HG03354 (cell line): ENCODE measurements around the gene OPTC.

Source experiments
- ATAC-seq: cut with Tn5 transposase; IDR thresholded peaks from one replicate; pipeline ENCODE4 v1.9.1; 2021; ENCODE audit warnings: mild to moderate bottlenecking; ENCODE audit not compliant: unreplicated experiment, poor library complexity, severe bottlenecking

OPTC gene

DNA sequence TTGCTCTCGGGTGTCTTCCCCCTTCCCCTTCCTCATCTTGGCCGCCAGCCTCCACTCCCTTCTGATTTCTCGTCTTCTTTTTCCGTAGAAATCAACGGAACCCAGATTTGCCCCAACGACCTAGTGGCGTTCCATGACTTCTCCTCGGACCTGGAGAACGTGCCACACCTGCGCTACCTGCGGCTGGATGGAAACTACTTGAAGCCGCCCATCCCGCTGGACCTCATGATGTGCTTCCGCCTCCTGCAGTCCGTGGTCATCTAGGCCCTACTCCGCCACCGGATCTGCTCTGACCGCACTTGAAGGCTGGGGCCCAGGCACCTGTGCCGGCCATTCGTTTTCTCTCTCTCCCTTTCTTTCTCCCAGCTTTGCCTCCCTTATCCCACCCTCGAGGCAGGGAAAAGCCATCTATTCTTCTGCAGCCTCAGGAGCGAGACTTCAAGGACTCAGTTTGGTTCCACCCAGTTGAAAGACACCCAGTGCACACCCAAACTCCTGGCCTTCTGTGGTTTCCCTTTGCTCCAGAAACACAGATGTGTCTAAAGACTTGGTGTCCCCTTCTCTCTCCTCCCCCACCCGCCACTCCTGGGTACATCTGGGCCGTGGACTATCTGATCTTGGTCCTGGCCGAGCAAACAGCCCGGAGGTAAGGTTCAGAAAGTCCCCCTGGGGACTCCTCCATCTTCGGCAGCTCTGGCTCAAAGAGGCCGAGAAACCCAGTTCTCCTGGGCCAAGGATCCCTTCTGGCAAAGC, 7.2 kb upstream of the OPTC start:
- no peak for ATAC-seq

DNA sequence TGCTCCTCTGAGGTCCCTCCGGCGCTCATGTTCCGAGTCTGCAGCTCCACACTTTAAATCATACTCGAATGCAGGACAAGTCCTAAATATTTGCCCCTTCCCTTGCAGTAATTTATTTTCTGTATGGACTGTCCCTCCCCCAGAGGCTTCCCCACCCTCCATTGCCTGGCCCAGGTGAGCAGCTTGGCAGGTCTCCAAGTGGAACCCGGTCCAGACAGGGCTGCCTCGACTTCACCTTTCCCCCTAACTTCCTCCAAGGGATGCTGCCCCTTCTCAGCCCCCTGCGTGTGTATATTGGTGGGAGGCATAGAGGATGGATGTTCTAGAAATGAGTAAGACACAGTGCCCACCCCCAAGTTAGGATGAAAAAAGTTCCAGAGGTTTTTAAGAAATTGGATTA, 5.4 kb upstream of the OPTC start:
- ATAC-seq = no peak

DNA sequence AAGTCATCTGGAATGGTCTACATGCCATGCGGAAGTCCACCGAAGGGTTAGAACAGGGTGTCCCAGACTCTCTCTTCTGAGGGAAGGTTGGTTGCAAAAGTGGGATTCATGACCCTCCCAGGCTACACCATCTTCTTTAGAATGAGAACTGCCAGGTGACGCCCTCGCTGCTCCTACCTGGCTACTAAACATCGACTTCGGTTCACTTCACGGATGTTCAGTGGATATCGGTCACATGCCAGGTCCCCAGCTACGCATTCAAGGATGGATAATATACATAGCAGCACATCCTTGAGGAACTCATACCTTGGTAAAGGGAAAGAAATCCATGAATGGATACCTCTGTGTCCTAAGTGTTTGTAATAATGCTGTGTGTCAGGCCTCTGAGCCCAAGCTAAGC, 3.3 kb upstream of the OPTC start:
- no peak for ATAC-seq

DNA sequence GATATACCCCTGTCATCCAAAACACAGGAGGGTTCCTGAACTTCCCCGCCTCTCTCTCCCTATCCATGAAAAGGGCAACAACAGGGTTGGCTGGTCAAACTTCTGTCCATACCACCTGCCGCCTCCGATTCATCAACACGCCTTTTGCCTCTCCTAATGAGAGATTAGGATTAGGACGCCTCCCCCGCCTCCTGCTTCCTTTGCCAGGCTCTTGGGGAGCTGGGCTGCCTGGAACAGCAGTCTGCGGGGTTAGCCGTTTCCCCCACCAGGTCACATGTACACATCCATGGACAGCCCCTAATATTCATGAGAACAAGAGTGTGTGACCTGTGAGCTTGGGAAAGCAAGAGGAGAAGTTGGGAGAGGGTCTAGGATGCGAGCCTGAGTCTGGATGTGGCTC, 2.3 kb upstream of the OPTC start:
- no peak for ATAC-seq

DNA sequence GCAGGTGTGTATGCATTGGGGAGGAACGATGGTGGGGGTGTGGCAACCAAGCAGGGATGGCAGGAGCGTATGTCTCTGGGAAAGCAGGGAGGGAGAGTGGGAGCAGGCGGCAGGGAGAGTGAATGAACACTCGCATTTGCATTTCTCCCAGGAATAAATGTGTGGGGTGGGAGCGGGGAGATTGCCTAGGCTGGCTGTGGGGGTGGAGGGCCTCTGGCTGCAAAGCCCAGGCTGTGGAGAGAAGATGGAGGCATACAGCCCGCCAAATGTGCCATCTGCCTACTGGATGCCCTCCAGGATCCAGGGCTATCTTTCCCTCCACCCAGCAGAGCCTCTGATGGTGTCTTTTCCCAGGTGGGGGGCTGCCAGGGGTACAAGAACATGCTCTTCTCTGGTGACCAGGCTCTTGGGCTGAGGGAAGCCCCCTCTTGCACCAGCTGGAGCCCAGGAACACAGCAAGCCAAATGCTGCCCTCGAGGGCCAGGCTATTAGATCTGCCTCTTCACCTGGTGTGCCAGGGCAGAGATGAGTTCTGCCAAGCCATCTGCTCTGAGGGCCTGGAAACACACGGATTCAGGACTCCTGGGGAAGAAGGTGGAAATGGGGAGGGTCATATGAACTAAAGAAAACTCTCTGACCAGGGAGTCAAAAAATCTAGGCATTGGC, 1.7 kb upstream of the OPTC start:
- no peak for ATAC-seq

DNA sequence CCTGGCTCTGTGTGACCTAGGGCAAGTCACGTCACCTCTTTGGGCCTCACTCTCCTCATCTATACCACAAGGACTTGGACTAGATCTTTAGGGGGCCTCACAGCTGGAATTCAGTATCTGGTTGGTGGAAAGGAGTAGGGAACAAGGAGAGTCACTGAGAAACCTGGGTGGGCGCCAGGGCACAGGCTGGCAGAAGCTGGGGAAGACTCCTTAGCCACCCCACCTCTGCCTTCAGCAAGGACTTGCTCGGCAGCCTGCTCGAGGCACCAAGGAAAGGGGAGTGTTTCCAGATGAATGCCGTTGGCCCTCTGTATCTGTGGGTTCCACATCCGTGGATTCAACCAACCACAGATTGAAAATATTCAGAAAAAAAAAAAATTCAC, 1.2 kb upstream of the OPTC start:
- no peak for ATAC-seq

DNA sequence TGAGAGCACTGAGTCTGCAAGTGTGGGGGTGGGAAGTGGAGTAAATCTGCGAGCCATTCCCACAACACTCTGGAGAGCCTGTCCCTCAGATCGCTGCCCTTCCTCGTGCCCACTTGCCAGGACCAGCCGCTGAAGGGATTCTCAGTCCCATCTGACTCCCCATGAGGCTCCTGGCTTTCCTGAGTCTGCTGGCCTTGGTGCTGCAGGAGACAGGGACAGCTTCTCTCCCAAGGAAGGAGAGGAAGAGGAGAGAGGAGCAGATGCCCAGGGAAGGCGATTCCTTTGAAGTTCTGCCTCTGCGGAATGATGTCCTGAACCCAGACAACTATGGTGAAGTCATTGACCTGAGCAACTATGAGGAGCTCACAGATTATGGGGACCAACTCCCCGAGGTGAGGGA, 1.9 kb downstream of the OPTC start:
- ATAC-seq = no peak

DNA sequence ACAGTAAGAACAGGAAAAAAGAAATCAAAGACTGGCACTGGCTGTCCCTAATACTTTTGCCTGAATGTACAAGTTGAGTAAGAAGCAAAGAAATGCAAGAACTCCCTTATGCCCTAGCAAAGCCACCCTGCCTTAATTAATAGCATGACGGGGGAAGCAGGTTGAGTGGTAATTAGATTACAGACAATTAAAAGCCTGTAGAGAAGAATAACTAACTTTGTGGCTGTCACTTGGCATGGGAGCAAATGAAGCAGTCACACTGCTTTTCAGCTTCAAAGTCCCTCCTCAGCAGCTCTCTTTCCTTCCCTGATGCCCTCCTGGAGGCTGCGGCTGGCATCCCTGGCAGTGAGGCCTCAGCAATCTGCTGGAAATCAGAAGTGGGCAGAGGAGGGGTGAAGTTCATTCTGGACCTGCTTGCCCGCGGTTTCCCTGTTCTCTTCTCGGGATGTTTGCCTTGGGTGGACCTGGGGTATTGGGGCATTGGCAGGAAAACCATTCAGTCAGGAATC, 3.4 kb downstream of the OPTC start:
- ATAC-seq = no peak

DNA sequence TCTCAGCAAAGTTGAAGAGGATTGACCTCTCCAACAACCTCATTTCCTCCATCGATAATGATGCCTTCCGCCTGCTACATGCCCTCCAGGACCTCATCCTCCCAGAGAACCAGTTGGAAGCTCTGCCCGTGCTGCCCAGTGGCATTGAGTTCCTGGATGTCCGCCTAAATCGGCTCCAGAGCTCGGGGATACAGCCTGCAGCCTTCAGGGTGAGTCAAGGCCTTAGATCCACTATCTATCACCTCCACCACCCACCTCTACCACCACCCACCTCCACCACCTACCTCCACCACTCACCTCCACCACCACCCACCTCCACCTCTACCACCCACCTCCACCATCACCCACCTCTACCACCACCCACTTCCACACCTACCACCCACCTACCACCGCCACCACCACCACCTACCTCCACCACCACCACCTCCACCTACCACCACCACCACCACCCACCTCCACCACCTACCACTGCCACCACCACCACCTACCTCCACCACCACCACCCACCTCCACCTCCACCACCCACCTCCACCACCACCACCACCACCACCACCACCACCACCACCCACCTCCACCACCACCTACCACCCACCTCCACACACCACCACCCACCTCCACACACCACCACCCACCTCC, 5.8 kb downstream of the OPTC start:
- ATAC-seq = no peak

DNA sequence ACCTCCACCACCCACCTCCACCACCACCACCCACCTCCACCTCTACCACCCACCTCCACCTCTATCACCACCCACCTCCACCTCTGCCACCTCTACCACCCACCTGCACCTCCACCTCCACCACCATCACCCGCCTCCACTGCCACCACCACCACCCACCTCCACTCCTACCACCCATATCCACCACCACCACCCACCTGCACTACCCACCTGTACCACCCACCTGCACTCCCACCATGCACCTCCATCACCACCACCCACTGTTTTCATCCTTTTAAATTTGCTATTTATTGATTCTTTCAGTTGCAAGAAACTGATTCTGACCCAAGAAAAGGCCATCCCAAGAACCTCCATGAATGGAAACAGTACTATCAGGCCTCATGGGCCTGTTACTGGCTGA, 6.3 kb downstream of the OPTC start:
- no peak for ATAC-seq

DNA sequence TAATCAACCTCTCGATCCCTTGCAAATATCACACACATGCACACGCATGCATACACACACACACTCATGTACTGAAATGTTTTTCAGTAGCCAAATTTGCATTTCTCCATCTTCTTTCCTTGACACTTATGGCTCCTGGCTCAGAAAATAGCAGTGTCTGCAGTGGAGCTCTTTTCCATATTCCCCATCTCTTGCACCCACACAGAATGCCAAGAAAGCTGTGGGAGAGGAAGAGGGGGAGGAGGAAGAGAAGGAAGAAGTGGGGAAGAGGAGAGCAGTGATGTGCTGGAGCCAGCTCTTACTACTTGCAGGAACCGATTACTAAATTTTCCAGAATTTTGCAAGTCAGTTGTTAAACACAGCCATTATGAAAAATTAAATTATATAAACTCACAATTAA, 9.9 kb downstream of the OPTC start:
- ATAC-seq = no peak

DNA sequence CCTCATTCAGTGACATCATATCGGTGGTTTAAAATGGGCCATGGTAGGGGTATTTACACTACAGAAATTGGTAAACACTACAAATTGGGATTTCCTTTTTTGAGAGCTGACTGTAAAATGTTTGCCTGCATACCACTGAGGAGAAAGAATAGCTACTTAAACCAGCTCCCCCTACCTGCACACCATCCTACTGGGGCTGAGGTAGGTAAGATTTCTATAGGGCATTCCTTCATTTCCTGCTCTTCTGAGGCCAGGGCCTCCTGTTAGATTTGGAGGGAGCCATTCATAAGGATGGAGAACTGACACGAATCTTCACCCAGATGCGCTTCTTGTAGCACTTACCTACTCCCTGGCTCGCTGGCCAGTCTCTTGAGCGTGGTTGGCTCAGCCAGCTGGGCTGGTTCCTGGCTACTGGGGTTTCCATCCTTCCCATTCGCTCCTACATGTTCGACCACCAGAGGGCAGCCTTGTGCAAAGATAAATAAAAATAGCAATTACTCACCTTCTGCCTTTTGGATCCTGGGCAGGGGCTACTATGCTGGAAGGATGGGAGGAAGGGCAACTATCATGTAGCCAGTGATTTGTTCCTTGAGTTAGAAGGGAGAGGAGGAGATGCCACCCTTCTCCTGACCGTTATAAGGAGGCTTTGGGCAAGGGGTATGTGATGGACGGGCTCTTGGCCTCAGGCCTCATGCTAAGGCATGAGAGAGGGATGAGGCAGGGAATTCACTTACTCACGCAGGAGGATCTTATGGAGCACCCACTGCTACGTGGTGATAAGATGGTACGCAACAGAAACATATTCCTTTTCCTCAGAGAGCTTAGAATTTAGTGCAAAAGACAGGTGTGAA, 10.7 kb downstream of the OPTC start:
- ATAC-seq = no peak

DNA sequence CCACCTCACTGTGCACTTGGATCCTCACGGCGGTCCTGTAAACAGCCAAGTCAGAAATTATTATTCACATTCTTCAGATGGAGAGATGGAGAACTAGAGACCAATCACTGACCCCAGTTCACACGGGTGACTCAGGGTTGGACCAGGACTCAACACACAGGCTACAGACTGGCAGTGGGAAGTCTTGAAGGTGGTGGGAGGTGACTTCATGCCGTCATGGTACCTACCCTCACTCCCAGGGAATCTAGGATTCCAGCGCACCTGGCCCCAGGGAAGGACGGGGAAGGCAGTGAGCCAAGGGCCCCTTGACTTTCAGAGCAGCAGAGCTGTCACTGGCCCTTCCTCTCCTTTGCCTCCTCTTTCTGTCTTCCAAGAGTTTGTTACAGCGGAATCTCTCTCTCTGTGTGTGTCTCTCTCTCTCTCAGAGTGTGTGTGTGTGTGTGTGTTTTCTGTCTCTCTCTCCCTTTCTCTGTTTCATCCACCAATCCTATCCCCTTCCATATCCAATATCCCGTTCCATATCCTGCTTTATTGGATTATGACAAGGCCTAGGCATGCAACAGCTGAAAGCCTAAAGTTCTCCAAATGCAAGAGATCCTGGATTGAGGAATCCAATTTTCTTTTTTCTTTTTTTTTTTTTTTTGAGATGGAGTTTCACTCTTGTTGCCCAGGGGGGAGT, 11.7 kb downstream of the OPTC start:
- no peak for ATAC-seq

DNA sequence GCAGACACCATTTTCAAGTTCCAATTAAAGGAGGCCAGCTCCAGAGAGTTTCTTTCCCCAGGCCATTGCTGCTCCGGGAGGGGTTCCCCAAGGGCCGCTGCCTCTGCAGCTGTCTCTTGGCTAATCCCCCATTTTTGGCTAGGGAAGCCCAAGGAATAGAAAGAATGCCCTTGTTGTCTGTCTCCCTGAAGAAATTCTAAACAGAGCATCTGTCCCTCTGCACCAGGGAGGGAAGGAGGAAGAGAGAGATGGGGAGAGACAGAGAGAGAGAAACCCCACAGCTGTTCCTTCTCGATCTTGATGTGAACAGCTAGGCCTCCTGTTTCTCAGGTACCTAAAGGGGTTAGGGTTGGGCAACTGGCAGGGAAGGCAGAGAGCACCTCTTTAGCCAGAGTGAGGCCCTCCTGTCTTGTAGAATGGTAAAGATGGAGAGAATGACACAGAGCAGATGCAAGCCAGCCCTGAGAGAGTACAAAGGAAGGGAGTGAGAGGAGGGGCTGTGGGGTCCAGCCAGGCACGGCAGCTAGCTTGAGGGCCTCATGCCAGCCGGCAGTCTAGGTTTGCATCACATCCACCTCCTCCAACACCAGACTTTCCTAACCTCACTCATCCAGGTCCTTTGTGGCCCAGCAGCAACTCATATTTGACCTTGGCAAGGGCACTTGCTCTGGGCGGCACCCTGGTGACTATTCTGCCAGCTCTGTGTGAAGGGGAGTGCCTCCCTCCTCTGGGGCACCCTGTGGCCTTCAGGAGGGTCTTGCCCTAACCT, 13.1 kb downstream of the OPTC start:
- ATAC-seq = no peak

DNA sequence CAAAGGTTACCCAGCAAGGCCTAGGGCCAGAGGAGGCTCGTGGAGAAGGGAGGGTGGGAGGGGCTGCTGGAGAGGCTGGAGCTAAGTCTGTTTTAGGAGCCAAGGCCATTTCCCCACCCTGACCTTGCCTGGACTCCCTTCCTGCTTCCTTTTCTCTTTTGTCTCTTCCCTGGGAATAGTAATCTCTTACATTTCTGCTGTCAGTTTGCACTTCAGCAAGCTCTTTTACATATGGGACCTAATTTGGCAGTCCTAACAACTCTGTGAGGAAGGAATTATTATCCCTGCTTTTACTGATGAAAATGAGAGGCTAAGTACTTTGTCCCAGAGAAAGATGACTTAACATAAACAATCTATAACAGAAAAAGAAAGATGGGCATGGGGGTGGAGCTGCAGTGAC, 13.8 kb downstream of the OPTC start:
- ATAC-seq = no peak

DNA sequence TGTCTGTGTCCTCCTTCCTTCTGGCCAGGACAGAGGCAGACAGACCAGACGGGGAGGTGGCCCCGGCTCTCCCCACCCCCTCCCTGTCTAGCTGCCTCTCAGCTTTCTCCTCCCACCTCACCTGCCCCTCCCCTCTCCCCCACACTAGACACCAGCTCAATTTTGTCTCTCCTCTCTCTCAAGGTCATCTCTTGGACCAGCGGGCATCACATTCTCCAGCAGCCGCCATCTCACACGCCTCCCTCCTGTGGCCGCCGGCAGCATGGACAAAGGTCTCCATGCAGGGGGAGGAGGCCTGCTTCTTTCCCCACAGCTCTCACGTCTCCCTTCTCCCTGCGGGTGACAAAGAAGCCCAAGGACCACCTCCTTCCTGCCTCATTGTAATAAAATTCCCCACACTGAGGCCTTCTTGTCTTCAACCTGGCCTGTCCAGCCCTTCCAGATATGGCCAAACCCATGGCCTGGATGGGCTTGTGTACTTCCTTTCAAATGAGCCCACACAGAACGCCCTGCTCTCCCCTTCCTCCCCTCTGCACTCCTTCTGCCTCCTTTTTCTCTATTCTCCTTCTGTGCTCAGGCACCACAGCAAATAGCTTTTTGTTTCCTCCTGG, 14.6 kb downstream of the OPTC start:
- no peak for ATAC-seq

DNA sequence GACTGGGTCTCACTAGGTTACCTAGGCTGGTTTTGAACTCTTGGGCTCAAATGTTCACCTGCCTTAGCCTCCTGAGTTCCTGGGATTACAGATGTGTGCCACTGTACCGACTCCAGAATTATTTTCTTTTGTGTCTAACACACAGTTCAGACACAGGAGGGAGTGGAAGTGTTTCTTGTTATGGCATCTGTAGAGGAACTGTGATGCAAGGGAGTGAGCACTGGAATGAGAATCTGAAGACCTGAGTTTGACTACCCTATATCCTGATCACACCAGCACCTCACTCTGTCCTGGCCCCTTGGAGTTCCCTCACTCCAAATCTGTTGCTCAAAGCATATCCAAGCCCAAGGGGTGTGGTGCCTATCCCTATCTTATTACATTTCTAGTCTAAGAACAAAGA, 15.2 kb downstream of the OPTC start:
- no peak for ATAC-seq

DNA sequence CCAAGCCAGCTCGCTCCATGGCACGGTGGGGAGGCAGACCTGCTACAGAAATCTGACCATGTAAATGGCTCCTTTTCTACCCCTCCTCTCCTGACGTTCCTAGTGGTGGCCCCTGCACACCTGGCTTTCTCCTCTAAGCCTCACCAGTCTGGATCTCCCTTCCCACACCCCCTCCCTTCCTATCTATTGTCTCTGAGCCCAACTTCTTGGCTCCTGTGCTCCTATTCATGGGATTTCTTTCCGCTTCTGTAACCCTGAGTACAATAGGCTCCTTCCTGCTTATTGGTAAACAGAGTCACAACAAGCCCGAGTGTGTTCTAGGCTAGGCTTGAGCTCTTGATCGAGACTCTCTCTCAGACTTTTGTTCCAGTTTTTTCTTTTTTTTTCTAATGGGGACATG, 17.6 kb downstream of the OPTC start:
- ATAC-seq = no peak

DNA sequence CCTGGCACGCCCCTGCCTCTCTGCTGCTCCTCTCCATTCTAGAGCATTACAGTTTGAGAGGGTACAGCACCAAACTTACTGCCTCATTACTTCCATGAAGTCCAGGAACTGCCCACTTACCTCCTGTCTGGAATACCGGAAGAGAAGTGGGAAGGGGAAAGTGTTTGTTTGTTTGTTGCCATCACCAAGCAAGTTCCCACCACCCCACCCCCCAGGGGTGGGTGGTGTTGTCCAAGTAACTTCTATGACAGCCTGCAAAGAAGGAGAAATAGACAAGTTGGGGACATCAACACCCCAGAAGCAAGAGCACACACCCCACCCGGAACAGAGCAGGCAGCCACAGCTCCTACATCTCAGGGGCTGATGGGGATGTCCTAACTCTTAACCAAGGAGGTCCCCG, 18.0 kb downstream of the OPTC start:
- no peak for ATAC-seq
